NK-92 (cell line): Measurements from ENCODE around the gene GPS2.
"Not testable (repeated sequence)": the region's sequence is repeated elsewhere in the genome, so short reads cannot be mapped to it uniquely, and the experiment has no call there.

Source experiments
- DNase-seq: peaks from one replicate; lab custom pipeline; 2025; ENCODE audit not compliant: unreplicated experiment; lab: John Stamatoyannopoulos, UW

Gene GPS2

GRCh38 chr17:7340179-7340578, 25.0 kb upstream of the GPS2 start:
- no peak for DNase-seq

- not testable (repeated sequence) for DNase-seq
These were observed 22.4 kb upstream of the GPS2 start for GRCh38 chr17:7337600-7337999.

GRCh38 chr17:7336240-7337175, 21.3 kb upstream of the GPS2 start, which contains the start of gene ACAP1:
TSS of gene ACAP1 (plus strand) at chr17:7336529. CDS start at chr17:7336735, 206 bp downstream.
- DNase-seq = peak; percentile 20

GRCh38 chr17:7335765-7336164, 20.6 kb upstream of the GPS2 start:
- not testable (repeated sequence) for DNase-seq

- no peak for DNase-seq
These were observed 19.9 kb upstream of the GPS2 start for GRCh38 chr17:7334938-7335538.

GRCh38 chr17:7332600-7333069, 17.5 kb upstream of the GPS2 start:
- DNase-seq = not testable (repeated sequence)

GRCh38 chr17:7332111-7332510, 17.0 kb upstream of the GPS2 start:
- no peak for DNase-seq

- no peak for DNase-seq
These were observed 15.5 kb upstream of the GPS2 start for GRCh38 chr17:7330638-7331015.

- DNase-seq = no peak
These were observed 15.0 kb upstream of the GPS2 start for GRCh38 chr17:7329997-7330637.

- DNase-seq = peak; percentile 77
These were observed 14.3 kb upstream of the GPS2 start for GRCh38 chr17:7329374-7329996.

GRCh38 chr17:7328840-7329373, 13.7 kb upstream of the GPS2 start, which contains the start of gene NEURL4:
TSS of gene NEURL4 (minus strand) at chr17:7329335. CDS start at chr17:7329312, 23 bp downstream.
- no peak for DNase-seq

GRCh38 chr17:7328009-7328408, 12.8 kb upstream of the GPS2 start:
- DNase-seq = no peak

GRCh38 chr17:7327501-7327900, 12.3 kb upstream of the GPS2 start:
- DNase-seq = no peak

- no peak for DNase-seq
These were observed 11.9 kb upstream of the GPS2 start for GRCh38 chr17:7327056-7327455.

GRCh38 chr17:7326186-7326585, 11.0 kb upstream of the GPS2 start:
- DNase-seq = no peak

GRCh38 chr17:7325031-7325528, 9.9 kb upstream of the GPS2 start:
- DNase-seq = no peak

GRCh38 chr17:7324438-7324779, 9.2 kb upstream of the GPS2 start:
- DNase-seq = no peak

- no peak for DNase-seq
These were observed 8.7 kb upstream of the GPS2 start for GRCh38 chr17:7323731-7324437.

GRCh38 chr17:7322520-7323194, 7.5 kb upstream of the GPS2 start:
- DNase-seq = no peak

GRCh38 chr17:7321466-7321865, 6.3 kb upstream of the GPS2 start:
- DNase-seq = no peak
